ENCODE data around the gene BORCS6. TPM values are rescaled to one million over a fixed set of nuclear protein-coding genes. Genes with fewer than 3 reads are reported as not detected.

Gene BORCS6
- total and polyA plus RNA-seq, 2 of the 13 experiments (the other 11 are each of a cell fraction or from before 2014, with no cell fraction given) = 2.0 to 5.1 TPM

GRCh38 chr17:8189711-8190477, at the start of gene BORCS6 (continued):
- TF ChIP-seq ZBTB40 (IDR thresholded peaks at IDR 0.05) (no peak), ZBTB40 (CRISPR knock-in tag; IDR thresholded peaks at IDR 0.05) (no peak; the same call in 1 of the 2 replicates), HIVEP1 (CRISPR knock-in tag; IDR thresholded peaks at IDR 0.05) (peak; percentile 39; the same call in 1 of the 2 replicates), ZBTB44 (CRISPR knock-in tag; IDR thresholded peaks at IDR 0.05) (no peak), ZNF101 (CRISPR knock-in tag; IDR thresholded peaks at IDR 0.05; ENCODE audit: borderline replicate concordance, low read depth) (0 out of 2 replicates have a peak, but pooled peaks have one; percentile 59), SOX13 (IDR thresholded peaks at IDR 0.05) (no peak), SOX13 (CRISPR knock-in tag; conservative IDR thresholded peaks at IDR 0.05 in 1 of 2, IDR thresholded peaks at IDR 0.05 in 1 of 2) (0 out of 4 replicates have a peak, but pooled peaks of 1 of the 2 experiments have one; percentile 30), HES4 (CRISPR knock-in tag; IDR thresholded peaks at IDR 0.05; ENCODE audit: borderline replicate concordance) (peak; percentile 77; the same call in 1 of the 2 replicates), ASH2L (IDR thresholded peaks at IDR 0.05; ENCODE audit: insufficient read length, low read depth, low read length) (peak; percentile 25), ZNF761 (CRISPR knock-in tag; conservative IDR thresholded peaks at IDR 0.05) (peak; percentile 77; the same call in 1 of the 2 replicates), XBP1 (CRISPR knock-in tag; IDR thresholded peaks at IDR 0.05) (no peak), POGZ (CRISPR knock-in tag; IDR thresholded peaks at IDR 0.05) (0 out of 2 replicates have a peak, but pooled peaks have one; percentile 14), ZNF230 (CRISPR knock-in tag; IDR thresholded peaks at IDR 0.05) (peak; percentile 71; the same call in 1 of the 2 replicates)
- TF ChIP-seq, protein P1, sequence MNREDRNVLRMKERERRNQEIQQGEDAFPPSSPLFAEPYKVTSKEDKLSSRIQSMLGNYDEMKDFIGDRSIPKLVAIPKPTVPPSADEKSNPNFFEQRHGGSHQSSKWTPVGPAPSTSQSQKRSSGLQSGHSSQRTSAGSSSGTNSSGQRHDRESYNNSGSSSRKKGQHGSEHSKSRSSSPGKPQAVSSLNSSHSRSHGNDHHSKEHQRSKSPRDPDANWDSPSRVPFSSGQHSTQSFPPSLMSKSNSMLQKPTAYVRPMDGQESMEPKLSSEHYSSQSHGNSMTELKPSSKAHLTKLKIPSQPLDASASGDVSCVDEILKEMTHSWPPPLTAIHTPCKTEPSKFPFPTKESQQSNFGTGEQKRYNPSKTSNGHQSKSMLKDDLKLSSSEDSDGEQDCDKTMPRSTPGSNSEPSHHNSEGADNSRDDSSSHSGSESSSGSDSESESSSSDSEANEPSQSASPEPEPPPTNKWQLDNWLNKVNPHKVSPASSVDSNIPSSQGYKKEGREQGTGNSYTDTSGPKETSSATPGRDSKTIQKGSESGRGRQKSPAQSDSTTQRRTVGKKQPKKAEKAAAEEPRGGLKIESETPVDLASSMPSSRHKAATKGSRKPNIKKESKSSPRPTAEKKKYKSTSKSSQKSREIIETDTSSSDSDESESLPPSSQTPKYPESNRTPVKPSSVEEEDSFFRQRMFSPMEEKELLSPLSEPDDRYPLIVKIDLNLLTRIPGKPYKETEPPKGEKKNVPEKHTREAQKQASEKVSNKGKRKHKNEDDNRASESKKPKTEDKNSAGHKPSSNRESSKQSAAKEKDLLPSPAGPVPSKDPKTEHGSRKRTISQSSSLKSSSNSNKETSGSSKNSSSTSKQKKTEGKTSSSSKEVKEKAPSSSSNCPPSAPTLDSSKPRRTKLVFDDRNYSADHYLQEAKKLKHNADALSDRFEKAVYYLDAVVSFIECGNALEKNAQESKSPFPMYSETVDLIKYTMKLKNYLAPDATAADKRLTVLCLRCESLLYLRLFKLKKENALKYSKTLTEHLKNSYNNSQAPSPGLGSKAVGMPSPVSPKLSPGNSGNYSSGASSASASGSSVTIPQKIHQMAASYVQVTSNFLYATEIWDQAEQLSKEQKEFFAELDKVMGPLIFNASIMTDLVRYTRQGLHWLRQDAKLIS (CRISPR knock-in tag; IDR thresholded peaks at IDR 0.05) = no peak

All from HepG2 (cell line).